Smooth muscle cell (in vitro differentiated cells): ENCODE measurements around the gene TUBGCP6. TPM values are rescaled to one million over a fixed set of nuclear protein-coding genes. Genes with fewer than 3 reads are reported as not detected.

ENCODE experiments used
- DNase-seq: peaks from one replicate; lab custom pipeline; 2025; ENCODE audit not compliant: unreplicated experiment; lab: John Stamatoyannopoulos, UW
- H2AFZ ChIP-seq: fragments of 200-600 bp; sonication (generic); 2 replicates; pipeline ENCODE4 v1.6.0; 2016; ENCODE audit warnings: antibody characterized with exemption, low read depth, mild to moderate bottlenecking
- H3F3A ChIP-seq: fragments of 200-600 bp; sonication (generic); 2 replicates; pipeline ENCODE4 v1.6.0; 2017; ENCODE audit warnings: antibody characterized with exemption, low read depth
- H3K27ac ChIP-seq: fragments of 200-600 bp; sonication (generic); 2 replicates; pipeline ENCODE4 v1.5.1; 2016; ENCODE audit warnings: low read depth, mild to moderate bottlenecking
- H3K27me3 ChIP-seq: fragments of 200-600 bp; sonication (generic); 2 replicates; pipeline ENCODE4 v1.6.1; 2016; ENCODE audit warnings: low read depth, mild to moderate bottlenecking
- H3K36me3 ChIP-seq: fragments of 200-600 bp; sonication (generic); 2 replicates; pipeline ENCODE4 v1.5.1; 2016; ENCODE audit warnings: low read depth
- H3K4me1 ChIP-seq: fragments of 200-600 bp; sonication (generic); 2 replicates; pipeline ENCODE4 v1.5.1; 2016; ENCODE audit warnings: low read depth
- H3K4me2 ChIP-seq: fragments of 200-600 bp; sonication (generic); 2 replicates; pipeline ENCODE4 v1.6.0; 2016; ENCODE audit warnings: mild to moderate bottlenecking
- H3K4me3 ChIP-seq: fragments of 200-600 bp; sonication (generic); 2 replicates; pipeline ENCODE4 v1.5.1; 2016; ENCODE audit warnings: mild to moderate bottlenecking
- H3K79me2 ChIP-seq: fragments of 200-600 bp; sonication (generic); 2 replicates; pipeline ENCODE4 v1.6.0; 2016; ENCODE audit warnings: low read depth, mild to moderate bottlenecking
- H3K9ac ChIP-seq: fragments of 200-600 bp; sonication (generic); 2 replicates; pipeline ENCODE4 v1.6.0; 2016; ENCODE audit warnings: low read depth
- H3K9me3 ChIP-seq: fragments of 200-600 bp; sonication (generic); replicated peaks from 2 replicates; pipeline ENCODE4 v1.5.1; 2016; ENCODE audit warnings: low read depth
- H4K20me1 ChIP-seq: fragments of 200-600 bp; sonication (generic); 2 replicates; pipeline ENCODE4 v1.6.0; 2016; ENCODE audit warnings: low read depth
- CTCF ChIP-seq: fragments of 200-600 bp; sonication (generic); IDR thresholded peaks from 2 replicates; pipeline ENCODE4 v1.5.1; 2017; ENCODE audit warnings: borderline replicate concordance, mild to moderate bottlenecking, antibody characterized with exemption; ENCODE audit not compliant: insufficient read depth, poor library complexity, severe bottlenecking
- WGBS: methylation state at CpG from one replicate; pipeline ENCODE4 v1.1.7; 2016; ENCODE audit warnings: low lambda C conversion rate; 5-methylcytosine and 5-hydroxymethylcytosine counted together
- polyA plus RNA-seq: library from polyadenylated mRNA; unstranded; fragments of >200 nt; fragmentation: Nextera tagmentation; extraction: Ambion mirVana; gene quantifications from 2 replicates; pipeline ENCODE4 v1.2.1, GENCODE V29; 2016
- total RNA-seq: library from RNA; depleted of rRNA; stranded (reverse); fragments of >200 nt; gene quantifications from 2 replicates; pipeline ENCODE4 v1.2.3, GENCODE V29; 2014

The TUBGCP6 gene
- total and polyA plus RNA-seq, 2 experiments from 2014 or later, result 10.0 to 22.7 TPM

- H4K20me1 ChIP-seq, result peaks cover 24% of the 10 kb centered on the region
- H3K79me2 ChIP-seq, result no peaks in the 10 kb centered on the region
- H3K9me3 ChIP-seq, result no peaks in the 10 kb centered on the region
- H2AFZ ChIP-seq, result no peak overlapping the region
- H3F3A ChIP-seq, result no peaks in the 10 kb centered on the region
- no peak overlapping the region for H3K9ac ChIP-seq
- H3K4me3 ChIP-seq, result no peak overlapping the region
- no peaks in the 10 kb centered on the region for H3K27me3 ChIP-seq
- H3K4me2 ChIP-seq, result no peak overlapping the region
- H3K36me3 ChIP-seq, result no peaks in the 10 kb centered on the region
- H3K4me1 ChIP-seq, result no peaks in the 10 kb centered on the region
- H3K27ac ChIP-seq, result no peak overlapping the region
- no peak for TF ChIP-seq CTCF
- DNase-seq, result no peak
- 95% methylated on average over 18 of the region's 19 CpGs for WGBS
These were observed 23.2 kb downstream of the TUBGCP6 start for GRCh38 chr22:50221410-50222300.

- no peaks in the 10 kb centered on the region for H3K9me3 ChIP-seq
- H3K79me2 ChIP-seq, result no peaks in the 10 kb centered on the region
- no peaks in the 10 kb centered on the region for H3K36me3 ChIP-seq
- H3K4me3 ChIP-seq, result no peak overlapping the region
- peaks cover 32% of the 10 kb centered on the region for H4K20me1 ChIP-seq
- H3K4me1 ChIP-seq, result no peaks in the 10 kb centered on the region
- H3K27ac ChIP-seq, result no peak overlapping the region
- no peaks in the 10 kb centered on the region for H3F3A ChIP-seq
- no peaks in the 10 kb centered on the region for H3K27me3 ChIP-seq
- no peak overlapping the region for H2AFZ ChIP-seq
- 97% methylated on average over 41 of the region's 45 CpGs for WGBS
- TF ChIP-seq CTCF, result no peak
- H3K9ac ChIP-seq, result no peak overlapping the region
- no peak overlapping the region for H3K4me2 ChIP-seq
- no peak for DNase-seq
These were observed 24.0 kb downstream of the TUBGCP6 start for GRCh38 chr22:50220603-50221409.

- no peak for DNase-seq
- no peak overlapping the region for H3K9ac ChIP-seq
- H3K9me3 ChIP-seq, result no peaks in the 10 kb centered on the region
- no peaks in the 10 kb centered on the region for H3F3A ChIP-seq
- WGBS, result 96% methylated on average over 22 of the region's 25 CpGs
- H3K79me2 ChIP-seq, result no peaks in the 10 kb centered on the region
- H3K36me3 ChIP-seq, result no peaks in the 10 kb centered on the region
- no peak for TF ChIP-seq CTCF
- no peaks in the 10 kb centered on the region for H3K4me1 ChIP-seq
- H3K4me2 ChIP-seq, result no peak overlapping the region
- H3K27me3 ChIP-seq, result no peaks in the 10 kb centered on the region
- no peak overlapping the region for H2AFZ ChIP-seq
- no peak overlapping the region for H3K4me3 ChIP-seq
- H3K27ac ChIP-seq, result no peak overlapping the region
- peaks cover 39% of the 10 kb centered on the region for H4K20me1 ChIP-seq
These were observed 24.8 kb downstream of the TUBGCP6 start for GRCh38 chr22:50219800-50220602.
